GM19463 (cell line): ENCODE results near the gene VSIG8.
A peak's percentile ranks its signal among the peaks of the same experiment; 100 is the strongest.

Source experiments
- ATAC-seq: cut with Tn5 transposase; IDR thresholded peaks from one replicate; pipeline ENCODE4 v1.9.1; 2021; ENCODE audit warnings: mild to moderate bottlenecking, moderate library complexity; ENCODE audit not compliant: unreplicated experiment

Gene VSIG8

GRCh38 chr1:159884296-159884695 is 21.8 kb upstream of the VSIG8 start:
- no peak for ATAC-seq

- ATAC-seq = no peak
Observed at GRCh38 chr1:159883134-159883533, 20.7 kb upstream of the VSIG8 start.

GRCh38 chr1:159882527-159882862 is 20.0 kb upstream of the VSIG8 start:
- no peak for ATAC-seq

GRCh38 chr1:159881622-159882526 is 19.4 kb upstream of the VSIG8 start:
- ATAC-seq = no peak

- ATAC-seq = no peak
Observed at GRCh38 chr1:159880430-159880829, 18.0 kb upstream of the VSIG8 start.

GRCh38 chr1:159879977-159880376 is 17.5 kb upstream of the VSIG8 start:
- no peak for ATAC-seq

GRCh38 chr1:159879136-159879535 is 16.7 kb upstream of the VSIG8 start:
- ATAC-seq = no peak

GRCh38 chr1:159877695-159878444 is 15.4 kb upstream of the VSIG8 start:
- ATAC-seq = no peak

GRCh38 chr1:159873530-159874143 is 11.2 kb upstream of the VSIG8 start:
- no peak for ATAC-seq

- ATAC-seq = no peak
Observed at GRCh38 chr1:159872891-159873290, 10.4 kb upstream of the VSIG8 start.

GRCh38 chr1:159870704-159871103 is 8.2 kb upstream of the VSIG8 start:
- ATAC-seq = no peak

- ATAC-seq = no peak
Observed at GRCh38 chr1:159869607-159870006, 7.2 kb upstream of the VSIG8 start.

GRCh38 chr1:159869173-159869572 is 6.7 kb upstream of the VSIG8 start:
- ATAC-seq = peak; percentile 77

- ATAC-seq = peak; percentile 34
Observed at GRCh38 chr1:159868766-159869165, 6.3 kb upstream of the VSIG8 start.

GRCh38 chr1:159867664-159868026 is 5.2 kb upstream of the VSIG8 start:
- ATAC-seq = no peak

GRCh38 chr1:159866905-159867663 is 4.6 kb upstream of the VSIG8 start:
- no peak for ATAC-seq

- no peak for ATAC-seq
Observed at GRCh38 chr1:159866066-159866465, 3.6 kb upstream of the VSIG8 start.

GRCh38 chr1:159864262-159864661 is 1.8 kb upstream of the VSIG8 start:
- no peak for ATAC-seq

GRCh38 chr1:159862031-159862430 is 426 bp downstream of the VSIG8 start:
- no peak for ATAC-seq

GRCh38 chr1:159861218-159861617 is 1.2 kb downstream of the VSIG8 start:
- ATAC-seq = no peak

- ATAC-seq = no peak
Observed at GRCh38 chr1:159860456-159860855, 2.0 kb downstream of the VSIG8 start.
